ENCODE measurements around the gene PARD3.
"Not testable (repeated sequence)": the region's sequence is repeated elsewhere in the genome, so short reads cannot be mapped to it uniquely, and the experiment has no call there.

PARD3 gene

DNA sequence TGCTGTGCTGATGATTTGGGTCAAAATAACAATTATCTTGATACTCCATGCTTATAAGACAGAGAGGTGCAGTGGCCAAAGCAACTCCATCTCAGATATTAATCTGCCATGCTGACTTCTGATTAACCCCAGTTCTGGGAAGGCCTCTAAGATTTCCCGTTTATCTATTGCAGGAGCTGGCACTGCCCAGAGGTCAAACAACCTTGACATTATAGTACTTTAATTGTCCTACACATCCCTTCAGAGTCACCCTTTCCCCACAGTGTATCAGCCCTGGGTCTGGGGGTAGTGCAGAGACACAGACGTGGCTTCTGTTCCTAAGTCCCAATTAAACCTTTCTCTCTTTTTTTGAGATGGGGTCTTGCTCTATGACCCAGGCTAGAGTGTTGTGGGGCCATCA lies 63.8 kb downstream of the PARD3 start:
- Histone ChIP-seq H3K9ac (ENCODE audit: low read length) (no peak overlapping the region), H3K9me3 (ENCODE audit: low read length) (no peaks in the 10 kb centered on the region), H3K27me3 (ENCODE audit: control insufficient read depth in 1 of 2, insufficient read depth in 2 of 2, low read length in 2 of 2) (no peaks in the 10 kb centered on the region), H3K4me3 (ENCODE audit: low read depth in 1 of 2, low read length in 2 of 2) (no peak overlapping the region), H3K36me3 (ENCODE audit: insufficient read depth, low read length) (no peaks in the 10 kb centered on the region), H3K27ac (ENCODE audit: low read depth, low read length) (no peak overlapping the region), H3K4me1 (ENCODE audit: insufficient read depth, low read length) (peaks cover 49% of the 10 kb centered on the region)

DNA sequence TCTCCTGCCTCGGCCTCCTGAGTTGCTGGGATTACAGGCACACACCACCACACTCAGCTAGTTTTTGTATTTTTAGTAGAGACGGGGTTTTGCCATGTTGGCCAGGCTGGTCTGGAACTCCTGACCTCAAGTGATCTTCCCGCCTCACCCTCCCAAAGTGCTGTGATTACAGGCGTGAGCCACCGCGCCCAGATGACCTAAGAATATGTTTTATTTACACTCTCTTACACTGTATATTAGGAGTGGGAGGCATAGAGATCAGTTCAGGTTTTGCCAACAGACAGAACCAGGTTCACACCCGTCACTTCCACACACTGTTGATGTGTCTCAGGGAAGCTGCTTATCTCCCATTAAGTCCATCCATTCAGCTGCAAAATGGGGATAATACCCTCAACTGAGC lies 64.3 kb downstream of the PARD3 start:
- H3K27ac ChIP-seq (ENCODE audit: low read depth, low read length); H3K9ac ChIP-seq (ENCODE audit: low read length): not testable (repeated sequence)
- peaks cover 49% of the 10 kb centered on the region for H3K4me1 ChIP-seq (ENCODE audit: insufficient read depth, low read length)

DNA sequence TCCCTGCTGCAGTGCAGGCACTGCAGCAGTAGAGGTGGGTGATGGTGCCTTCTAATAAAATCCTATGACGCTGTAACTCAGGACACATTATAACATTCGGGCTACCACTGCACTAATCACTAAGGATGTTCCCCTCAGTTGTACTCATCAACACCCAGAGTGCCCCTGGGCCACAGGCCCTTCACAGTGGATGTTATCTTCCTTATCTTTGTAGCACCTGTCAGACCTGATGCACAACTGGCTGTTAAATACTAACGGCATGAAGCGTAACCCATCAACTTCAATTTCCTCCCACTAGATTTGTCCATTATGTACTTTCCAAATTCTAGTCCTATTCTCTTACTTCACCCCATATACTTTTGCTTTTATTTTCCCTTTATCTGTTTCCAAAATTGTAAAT lies 66.3 kb downstream of the PARD3 start:
- Histone ChIP-seq H3K4me3 (ENCODE audit: low read depth in 1 of 2, low read length in 2 of 2) (no peak overlapping the region), H3K4me1 (ENCODE audit: insufficient read depth, low read length) (peaks cover 43% of the 10 kb centered on the region), H3K27me3 (ENCODE audit: control insufficient read depth in 1 of 2, insufficient read depth in 2 of 2, low read length in 2 of 2) (no peaks in the 10 kb centered on the region), H3K27ac (ENCODE audit: low read depth, low read length) (no peak overlapping the region), H3K36me3 (ENCODE audit: insufficient read depth, low read length) (no peaks in the 10 kb centered on the region), H3K9ac (ENCODE audit: low read length) (no peak overlapping the region), H3K9me3 (ENCODE audit: low read length) (no peaks in the 10 kb centered on the region)

More for the DNA sequence above, 64.3 kb downstream of the PARD3 start:
- not testable (repeated sequence) for H3K9me3 ChIP-seq (ENCODE audit: low read length); H3K36me3 ChIP-seq (ENCODE audit: insufficient read depth, low read length); H3K27me3 ChIP-seq (ENCODE audit: control insufficient read depth in 1 of 2, insufficient read depth in 2 of 2, low read length in 2 of 2); H3K4me3 ChIP-seq (ENCODE audit: low read depth in 1 of 2, low read length in 2 of 2)

DNA sequence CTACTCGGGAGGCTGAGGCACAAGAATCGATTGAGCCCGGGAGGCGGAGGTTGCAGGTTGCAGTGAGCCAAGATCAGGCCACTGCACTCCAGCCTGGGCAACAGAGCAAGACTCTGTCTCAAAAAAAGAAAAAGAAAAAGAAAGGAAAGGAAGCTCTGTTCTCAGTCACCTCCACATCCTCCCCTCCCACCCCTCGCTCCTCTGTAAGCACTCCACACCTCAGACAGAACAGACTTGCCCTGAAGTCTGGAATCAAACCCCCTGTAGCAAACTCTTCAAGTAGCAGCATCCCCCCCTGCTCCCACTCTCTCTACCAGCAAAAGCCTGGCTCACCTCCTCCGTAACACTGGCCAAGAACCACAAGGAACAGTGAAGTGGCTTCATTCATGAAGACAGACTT lies 66.7 kb downstream of the PARD3 start:
- Histone ChIP-seq H3K27ac (ENCODE audit: low read depth, low read length) (no peak overlapping the region), H3K4me3 (ENCODE audit: low read depth in 1 of 2, low read length in 2 of 2) (no peak overlapping the region), H3K27me3 (ENCODE audit: control insufficient read depth in 1 of 2, insufficient read depth in 2 of 2, low read length in 2 of 2) (no peaks in the 10 kb centered on the region), H3K36me3 (ENCODE audit: insufficient read depth, low read length) (no peaks in the 10 kb centered on the region), H3K9me3 (ENCODE audit: low read length) (no peaks in the 10 kb centered on the region), H3K4me1 (ENCODE audit: insufficient read depth, low read length) (peaks cover 43% of the 10 kb centered on the region), H3K9ac (ENCODE audit: low read length) (no peak overlapping the region)

DNA sequence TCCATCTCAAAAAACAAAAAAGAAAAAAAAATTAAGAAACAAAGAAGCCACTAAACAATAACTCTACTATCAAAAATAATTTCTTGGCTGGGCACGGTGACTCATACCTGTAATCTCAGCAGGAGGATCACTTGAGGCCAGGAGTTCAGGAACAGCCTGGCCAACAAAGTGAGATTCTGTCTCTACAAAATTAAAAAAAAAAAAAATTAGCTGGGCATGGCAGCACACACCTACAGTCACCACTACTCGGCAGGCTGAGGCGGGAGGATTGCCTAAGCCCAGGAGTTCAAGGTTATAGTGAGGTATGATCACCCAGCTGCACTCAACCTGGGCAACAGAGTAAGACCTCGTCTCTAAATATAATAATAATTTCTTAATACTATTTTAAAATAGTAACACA lies 69.0 kb downstream of the PARD3 start:
- no peak overlapping the region for H3K4me3 ChIP-seq (ENCODE audit: low read depth in 1 of 2, low read length in 2 of 2)

DNA sequence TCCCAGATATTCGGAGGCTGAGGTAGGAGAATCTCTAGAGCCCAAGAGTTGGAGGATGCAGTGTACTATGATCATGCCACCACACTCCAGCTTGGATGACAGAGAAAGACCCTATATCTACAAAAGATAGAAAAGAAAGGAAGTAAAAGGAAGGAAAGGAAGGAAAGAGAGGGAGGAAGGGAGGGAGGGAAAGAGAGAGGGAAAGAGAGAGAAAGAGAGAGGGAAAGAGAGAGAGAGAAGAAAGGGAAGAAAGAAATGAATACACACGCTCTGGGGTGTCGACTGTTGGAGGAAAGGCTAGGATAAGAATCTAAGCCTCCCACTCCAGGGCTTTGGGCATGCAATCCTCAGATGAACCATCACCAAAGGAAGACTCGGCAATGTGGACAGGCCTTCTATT lies 69.9 kb downstream of the PARD3 start:
- Histone ChIP-seq H3K4me3 (ENCODE audit: low read depth in 1 of 2, low read length in 2 of 2) (no peak overlapping the region), H3K4me1 (ENCODE audit: insufficient read depth, low read length) (peaks cover 54% of the 10 kb centered on the region), H3K27me3 (ENCODE audit: control insufficient read depth in 1 of 2, insufficient read depth in 2 of 2, low read length in 2 of 2) (no peaks in the 10 kb centered on the region), H3K27ac (ENCODE audit: low read depth, low read length) (peak overlapping the region; percentile 39), H3K9me3 (ENCODE audit: low read length) (no peaks in the 10 kb centered on the region), H3K36me3 (ENCODE audit: insufficient read depth, low read length) (no peaks in the 10 kb centered on the region), H3K9ac (ENCODE audit: low read length) (no peak overlapping the region)

More for the DNA sequence above, 69.0 kb downstream of the PARD3 start:
- Histone ChIP-seq H3K36me3 (ENCODE audit: insufficient read depth, low read length) (no peaks in the 10 kb centered on the region), H3K4me1 (ENCODE audit: insufficient read depth, low read length) (peaks cover 49% of the 10 kb centered on the region), H3K9ac (ENCODE audit: low read length) (no peak overlapping the region), H3K27ac (ENCODE audit: low read depth, low read length) (no peak overlapping the region), H3K27me3 (ENCODE audit: control insufficient read depth in 1 of 2, insufficient read depth in 2 of 2, low read length in 2 of 2) (no peaks in the 10 kb centered on the region), H3K9me3 (ENCODE audit: low read length) (no peaks in the 10 kb centered on the region)

DNA sequence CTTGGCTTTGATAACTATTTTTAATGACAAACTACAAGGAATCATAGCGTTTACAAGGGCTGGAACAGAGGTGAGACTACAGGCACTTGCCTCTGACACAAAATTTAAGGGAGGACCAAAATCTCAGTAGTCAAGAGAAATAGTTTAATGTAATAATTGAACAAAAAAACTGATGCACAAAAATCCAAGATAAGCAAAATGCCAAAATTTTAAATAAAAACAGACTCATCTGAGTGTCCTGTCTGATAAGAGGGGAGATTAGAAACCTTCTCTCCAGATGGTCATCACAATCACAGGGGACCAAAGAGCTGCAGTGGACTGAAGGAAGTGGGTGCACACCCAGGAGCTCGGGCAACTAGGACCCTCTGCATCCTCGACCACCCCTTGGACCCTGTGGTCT lies 70.5 kb downstream of the PARD3 start:
- Histone ChIP-seq H3K9ac (ENCODE audit: low read length) (no peak overlapping the region), H3K9me3 (ENCODE audit: low read length) (no peaks in the 10 kb centered on the region), H3K36me3 (ENCODE audit: insufficient read depth, low read length) (no peaks in the 10 kb centered on the region), H3K27me3 (ENCODE audit: control insufficient read depth in 1 of 2, insufficient read depth in 2 of 2, low read length in 2 of 2) (no peaks in the 10 kb centered on the region), H3K4me1 (ENCODE audit: insufficient read depth, low read length) (peaks cover 60% of the 10 kb centered on the region), H3K4me3 (ENCODE audit: low read depth in 1 of 2, low read length in 2 of 2) (no peak overlapping the region), H3K27ac (ENCODE audit: low read depth, low read length) (peak overlapping the region; percentile 39)

DNA sequence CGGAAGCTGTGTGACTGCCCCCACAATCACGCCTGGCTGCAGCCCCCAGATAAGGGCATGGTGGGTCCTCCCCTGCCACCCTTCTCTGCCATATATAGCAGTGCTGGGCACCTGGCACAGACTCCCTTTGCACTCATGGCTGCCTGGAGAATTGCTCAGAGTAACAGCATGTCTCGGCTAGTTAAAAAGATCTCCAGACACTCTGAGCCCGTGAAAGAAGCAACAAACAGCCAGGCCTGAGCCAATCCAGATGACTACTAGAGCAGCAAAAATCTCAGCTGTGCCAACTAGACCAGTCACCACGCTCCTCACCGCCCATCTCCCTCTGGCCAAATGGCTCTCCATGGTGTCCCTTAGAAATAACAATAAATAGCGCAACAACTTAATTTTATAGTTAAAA lies 71.3 kb downstream of the PARD3 start:
- peak overlapping the region in 1 of 2 donors; percentile 4 for H3K4me3 ChIP-seq (ENCODE audit: low read depth in 1 of 2, low read length in 2 of 2)

DNA sequence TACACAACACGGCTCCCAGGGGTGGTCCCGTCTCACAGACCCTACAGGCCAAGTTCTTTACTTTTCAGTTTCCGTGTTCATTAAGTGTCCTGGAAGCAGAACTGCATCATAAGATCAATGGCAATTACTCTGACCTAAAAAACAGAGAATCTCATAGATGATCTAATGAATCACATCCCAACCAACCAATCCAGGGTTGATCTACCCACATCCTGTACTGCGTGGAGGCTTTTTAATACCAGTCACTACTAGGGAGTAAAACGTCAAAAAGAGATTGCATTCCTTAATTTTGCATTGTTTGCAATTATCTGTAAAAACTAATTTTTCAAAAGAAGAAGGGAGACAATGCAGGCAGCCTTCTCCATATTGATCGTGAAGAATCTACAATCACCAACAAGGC lies 72.6 kb downstream of the PARD3 start:
- Histone ChIP-seq H3K4me3 (ENCODE audit: low read depth in 1 of 2, low read length in 2 of 2) (no peak overlapping the region), H3K27me3 (ENCODE audit: control insufficient read depth in 1 of 2, insufficient read depth in 2 of 2, low read length in 2 of 2) (no peaks in the 10 kb centered on the region), H3K9ac (ENCODE audit: low read length) (no peak overlapping the region), H3K4me1 (ENCODE audit: insufficient read depth, low read length) (peaks cover 72% of the 10 kb centered on the region), H3K9me3 (ENCODE audit: low read length) (no peaks in the 10 kb centered on the region), H3K27ac (ENCODE audit: low read depth, low read length) (peak overlapping the region; percentile 2), H3K36me3 (ENCODE audit: insufficient read depth, low read length) (no peaks in the 10 kb centered on the region)

More for the DNA sequence above, 71.3 kb downstream of the PARD3 start:
- H3K9ac ChIP-seq (ENCODE audit: low read length): no peak overlapping the region
- H3K36me3 ChIP-seq (ENCODE audit: insufficient read depth, low read length): no peaks in the 10 kb centered on the region
- H3K27ac ChIP-seq (ENCODE audit: low read depth, low read length): peak overlapping the region; percentile 59
- no peaks in the 10 kb centered on the region for H3K27me3 ChIP-seq (ENCODE audit: control insufficient read depth in 1 of 2, insufficient read depth in 2 of 2, low read length in 2 of 2)
- no peaks in the 10 kb centered on the region for H3K9me3 ChIP-seq (ENCODE audit: low read length)
- H3K4me1 ChIP-seq (ENCODE audit: insufficient read depth, low read length): peaks cover 65% of the 10 kb centered on the region

DNA sequence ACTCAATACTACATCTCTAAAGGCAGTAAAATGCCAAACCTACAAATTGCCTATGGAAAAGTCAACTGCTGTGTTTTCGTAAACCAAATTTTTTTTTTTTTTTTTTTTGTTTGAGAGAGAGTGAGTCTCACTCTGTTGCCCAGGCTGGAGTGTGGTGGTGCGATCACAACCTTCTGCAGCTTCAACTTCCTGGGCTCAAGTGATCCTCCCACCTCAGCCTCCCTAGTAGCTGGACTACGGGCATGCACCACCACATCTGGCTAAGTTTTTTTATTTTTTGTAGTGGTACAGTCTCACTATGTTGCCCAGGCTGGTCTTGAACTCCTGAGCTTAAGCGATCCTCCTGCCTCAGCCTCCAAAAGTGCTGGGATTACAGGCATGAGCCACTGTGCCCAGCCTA lies 74.0 kb downstream of the PARD3 start:
- H3K9ac ChIP-seq (ENCODE audit: low read length); H3K4me3 ChIP-seq (ENCODE audit: low read depth in 1 of 2, low read length in 2 of 2); H3K36me3 ChIP-seq (ENCODE audit: insufficient read depth, low read length); H3K9me3 ChIP-seq (ENCODE audit: low read length); H3K27me3 ChIP-seq (ENCODE audit: control insufficient read depth in 1 of 2, insufficient read depth in 2 of 2, low read length in 2 of 2); H3K27ac ChIP-seq (ENCODE audit: low read depth, low read length): not testable (repeated sequence)
- H3K4me1 ChIP-seq (ENCODE audit: insufficient read depth, low read length): peaks cover 70% of the 10 kb centered on the region

DNA sequence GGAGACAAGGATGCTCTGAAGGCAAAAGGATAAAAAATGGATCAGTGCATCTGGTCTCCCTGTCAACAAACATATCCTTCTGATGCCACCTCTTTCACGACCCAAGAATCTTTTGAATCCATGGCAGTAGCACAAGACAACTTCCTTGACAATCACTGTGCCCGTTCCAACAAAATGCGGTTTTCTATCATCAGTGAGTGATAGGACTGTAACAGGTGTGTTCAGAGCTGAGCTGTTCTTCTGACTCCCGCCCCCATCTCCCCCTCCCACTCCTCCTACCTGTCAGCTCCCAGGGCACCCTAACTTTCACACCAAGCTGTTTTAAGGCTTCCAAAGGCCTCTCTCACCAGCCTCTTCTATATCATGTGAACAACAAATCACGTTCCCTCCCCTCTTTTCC lies 74.8 kb downstream of the PARD3 start:
- Histone ChIP-seq H3K36me3 (ENCODE audit: insufficient read depth, low read length) (no peaks in the 10 kb centered on the region), H3K27ac (ENCODE audit: low read depth, low read length) (peak overlapping the region; percentile 5), H3K9ac (ENCODE audit: low read length) (no peak overlapping the region), H3K4me3 (ENCODE audit: low read depth in 1 of 2, low read length in 2 of 2) (peak overlapping the region in 1 of 2 donors; percentile 17), H3K9me3 (ENCODE audit: low read length) (no peaks in the 10 kb centered on the region), H3K27me3 (ENCODE audit: control insufficient read depth in 1 of 2, insufficient read depth in 2 of 2, low read length in 2 of 2) (no peaks in the 10 kb centered on the region), H3K4me1 (ENCODE audit: insufficient read depth, low read length) (peaks cover 72% of the 10 kb centered on the region)

DNA sequence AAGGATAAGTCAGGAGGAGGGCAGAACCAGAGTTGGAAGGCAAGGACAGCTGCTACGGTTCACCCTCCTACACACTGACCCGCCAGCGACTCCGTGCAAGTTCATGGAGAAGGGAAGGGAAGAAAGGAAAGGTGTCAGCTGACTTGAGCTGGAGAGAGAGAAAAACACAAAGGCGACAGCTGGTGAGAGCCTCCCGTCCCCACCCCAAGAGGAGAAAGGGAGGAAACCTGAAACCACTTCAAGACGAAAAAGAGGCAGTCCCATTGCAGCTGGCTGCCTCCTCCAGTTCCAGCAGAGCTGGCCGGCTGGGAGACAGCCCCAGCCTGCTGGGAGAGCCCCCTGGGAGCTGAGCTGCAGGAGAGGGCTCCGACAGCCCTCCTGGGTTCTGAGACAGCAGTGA lies 75.2 kb downstream of the PARD3 start:
- Histone ChIP-seq H3K9ac (ENCODE audit: low read length) (no peak overlapping the region), H3K4me3 (ENCODE audit: low read depth in 1 of 2, low read length in 2 of 2) (peak overlapping the region in 1 of 2 donors; percentile 17), H3K27ac (ENCODE audit: low read depth, low read length) (peak overlapping the region; percentile 67)

More for the DNA sequence above, 75.2 kb downstream of the PARD3 start:
- H3K36me3 ChIP-seq (ENCODE audit: insufficient read depth, low read length): no peaks in the 10 kb centered on the region
- no peaks in the 10 kb centered on the region for H3K9me3 ChIP-seq (ENCODE audit: low read length)
- H3K4me1 ChIP-seq (ENCODE audit: insufficient read depth, low read length): peaks cover 73% of the 10 kb centered on the region
- H3K27me3 ChIP-seq (ENCODE audit: control insufficient read depth in 1 of 2, insufficient read depth in 2 of 2, low read length in 2 of 2): no peaks in the 10 kb centered on the region

Data from muscle layer of colon (tissue), 2 donors.